HL-60/S4 treated with phorbol 12-myristate 13-acetate at 8.2 ng/mL for 4 days and 3 days (cell line): Measurements from ENCODE around the gene NELFB.

Source experiments
- in situ Hi-C: fragments of 300-500 bp; cut with MboI; formaldehyde crosslinking; loops from 2 replicates; pipeline ENCODE4 v1.15.0; 2022; ENCODE audit warnings: low sequenced_read_pairs

NELFB gene

DNA sequence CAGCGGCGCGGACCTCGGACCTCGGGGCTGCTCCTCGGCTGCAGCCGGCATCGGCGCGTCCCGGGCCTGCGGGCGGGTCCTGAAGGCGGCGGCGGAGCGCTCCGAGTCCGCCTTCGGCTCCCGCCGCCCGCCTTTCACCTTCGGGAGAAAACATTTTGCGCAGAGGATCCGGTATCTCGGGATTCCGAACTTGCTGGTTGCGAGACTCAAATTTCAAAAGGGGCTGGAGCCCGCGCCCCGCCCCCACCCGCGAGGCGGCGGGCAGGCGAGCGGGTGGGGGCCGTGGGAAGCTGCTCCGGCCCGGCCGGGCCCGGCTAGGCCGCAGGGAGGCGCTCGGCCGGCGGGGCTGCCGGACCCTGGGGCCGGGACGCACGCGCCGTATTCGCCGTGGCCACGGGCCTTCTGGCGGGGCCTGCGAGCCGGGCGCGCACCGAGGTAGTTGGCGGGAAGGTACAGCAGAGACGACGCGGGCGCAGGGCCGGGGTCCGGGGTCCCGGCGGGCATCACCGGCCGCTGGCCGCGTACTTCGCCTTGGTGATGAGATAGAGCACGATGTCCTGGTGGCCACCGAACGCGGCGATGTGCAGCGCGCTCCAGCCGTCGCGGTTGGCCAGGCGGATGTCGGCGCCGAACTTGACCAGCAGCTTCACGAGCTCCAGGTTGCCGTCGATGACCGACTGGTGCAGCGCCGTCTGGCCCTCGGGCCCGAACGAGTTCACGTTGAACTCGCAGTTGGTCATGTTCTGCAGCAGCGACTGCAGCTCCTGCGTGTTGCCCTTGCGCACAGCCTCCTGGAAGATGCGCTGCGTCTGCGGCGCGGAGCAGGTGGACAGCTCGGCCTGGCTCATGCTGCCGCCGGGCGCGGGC, 46.2 kb downstream of the NELFB start:
- in situ Hi-C loops = no loop called here

DNA sequence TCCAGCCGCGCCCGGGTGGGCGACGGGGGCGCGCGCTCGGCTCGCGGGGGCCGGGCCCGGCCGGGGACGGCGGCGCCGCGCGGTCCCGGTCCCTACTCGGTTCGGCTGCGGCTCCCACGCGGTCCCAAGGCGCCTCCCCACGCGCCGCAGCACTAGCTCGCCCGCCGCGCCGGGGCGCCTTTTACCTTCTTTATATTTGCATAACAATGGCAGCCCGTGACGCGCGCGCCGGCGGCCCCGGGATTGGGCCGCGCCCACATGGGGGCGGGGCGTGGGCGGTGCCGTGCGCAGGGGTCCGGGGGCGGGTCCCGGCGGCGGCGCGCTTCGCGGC, 47.0 kb downstream of the NELFB start, which contains the start of gene NRARP:
TSS of gene NRARP (minus strand) at position 154 of the 331 bp plus-strand sequence. CDS start 343 bp downstream, outside the sequence.
- in situ Hi-C loops = no loop called here

DNA sequence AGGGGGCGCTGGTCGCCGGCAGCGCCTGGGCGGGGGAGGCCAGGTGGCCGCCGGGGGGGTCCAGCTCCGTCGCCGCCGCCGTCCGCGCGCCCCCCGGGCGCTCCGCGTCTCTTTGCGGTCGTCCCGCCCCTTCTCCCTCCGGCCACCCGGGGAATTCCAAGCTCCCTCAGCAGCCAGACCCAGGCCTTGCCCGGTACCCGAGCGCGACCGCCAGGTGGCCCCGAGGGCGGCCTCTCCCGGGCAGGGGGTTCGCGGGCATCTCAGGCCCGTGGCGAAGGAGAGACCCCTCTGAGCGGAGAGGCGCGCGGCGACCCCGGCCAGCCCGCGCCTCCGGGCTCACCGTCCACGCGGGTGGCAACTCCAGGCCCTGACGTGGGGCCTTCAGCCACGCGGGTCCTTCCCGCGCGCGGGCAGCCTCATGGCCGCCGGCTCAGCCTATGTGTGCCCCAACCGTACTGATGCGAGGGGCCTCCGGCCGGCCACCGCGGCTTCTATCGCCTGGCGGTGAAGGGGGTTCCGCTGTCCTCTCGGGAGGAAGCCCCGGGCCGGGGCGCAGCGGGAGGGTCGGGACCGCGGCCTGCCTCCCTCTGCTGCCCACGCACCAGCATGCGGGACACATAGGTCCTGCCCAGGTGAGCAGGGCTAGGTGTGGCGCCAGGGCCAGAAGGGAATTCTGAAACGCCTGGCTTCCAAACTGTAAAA, 47.5 kb downstream of the NELFB start:
- in situ Hi-C loops = no loop called here

DNA sequence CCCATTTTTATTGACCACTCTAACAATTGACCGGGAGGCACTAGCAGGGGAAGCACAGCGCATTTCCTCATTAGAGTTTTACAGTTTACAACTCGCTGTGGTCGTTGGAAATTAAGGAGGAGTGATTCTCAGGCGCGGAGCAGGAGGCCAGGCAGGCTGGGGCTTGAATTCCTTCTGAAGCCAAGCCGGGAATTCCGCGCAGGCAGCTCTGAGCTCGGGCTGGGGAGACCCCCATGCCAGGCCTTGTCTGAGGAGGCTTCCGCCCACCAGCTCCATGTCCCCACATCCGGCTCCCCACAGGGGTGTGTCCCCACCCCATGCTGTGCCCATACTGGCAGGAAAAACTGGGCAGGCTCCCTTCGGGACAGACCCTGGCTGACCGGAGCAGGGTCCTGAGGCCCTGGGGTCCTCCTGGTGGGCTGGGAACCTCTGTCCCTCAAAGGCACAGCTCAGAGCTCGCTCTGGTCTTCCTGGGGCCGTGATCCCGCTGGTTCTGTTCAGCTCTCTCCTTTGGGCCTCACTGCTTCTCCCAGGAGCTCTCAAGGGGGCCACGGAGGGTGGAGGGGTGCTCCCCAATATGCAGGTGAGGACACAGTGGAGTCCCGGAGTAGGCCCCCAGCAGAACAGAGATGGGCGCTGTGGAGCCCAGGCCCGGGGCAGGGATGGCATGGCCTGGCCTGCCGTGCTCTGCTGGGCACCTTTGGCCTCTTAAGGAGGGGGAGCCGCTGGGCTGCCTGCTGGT, 48.2 kb downstream of the NELFB start:
- in situ Hi-C loops = no loop called here

GRCh38 chr9:137303893-137304382, 48.8 kb downstream of the NELFB start:
- in situ Hi-C loops = no loop called here

DNA sequence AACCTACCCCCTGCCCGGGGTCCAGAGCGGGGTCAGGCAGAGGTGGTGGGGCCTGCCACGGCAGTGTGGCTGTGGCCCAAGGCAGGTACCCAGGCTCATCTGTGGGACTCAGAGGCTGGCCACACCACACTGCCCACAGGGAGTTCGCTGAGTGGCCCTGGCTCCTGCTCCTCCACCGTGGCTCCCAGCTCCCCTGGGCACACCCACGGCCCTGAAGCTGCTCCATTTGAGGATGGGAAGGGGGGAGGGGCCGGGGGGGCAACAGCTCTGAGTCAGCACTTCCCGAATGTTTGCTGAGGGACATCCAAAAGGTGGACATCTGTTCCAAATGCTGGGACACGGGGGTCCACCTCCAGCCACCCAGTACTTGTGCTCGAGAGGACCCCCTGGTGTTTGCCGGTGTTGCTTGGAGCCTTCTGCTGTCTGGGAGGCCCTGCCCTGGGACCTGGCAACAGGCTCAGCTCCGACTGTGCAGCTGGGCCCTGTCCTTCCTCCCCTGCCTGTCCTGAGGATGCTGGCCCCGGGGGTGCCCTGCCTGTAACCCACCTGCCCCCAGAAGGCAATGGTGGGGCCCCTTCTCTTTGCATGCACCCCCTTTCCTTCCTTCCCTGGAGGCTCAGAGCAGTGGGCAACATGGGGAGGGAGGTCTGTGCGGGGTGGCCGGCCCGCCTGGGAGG, 49.4 kb downstream of the NELFB start:
- in situ Hi-C loops = no loop called here

DNA sequence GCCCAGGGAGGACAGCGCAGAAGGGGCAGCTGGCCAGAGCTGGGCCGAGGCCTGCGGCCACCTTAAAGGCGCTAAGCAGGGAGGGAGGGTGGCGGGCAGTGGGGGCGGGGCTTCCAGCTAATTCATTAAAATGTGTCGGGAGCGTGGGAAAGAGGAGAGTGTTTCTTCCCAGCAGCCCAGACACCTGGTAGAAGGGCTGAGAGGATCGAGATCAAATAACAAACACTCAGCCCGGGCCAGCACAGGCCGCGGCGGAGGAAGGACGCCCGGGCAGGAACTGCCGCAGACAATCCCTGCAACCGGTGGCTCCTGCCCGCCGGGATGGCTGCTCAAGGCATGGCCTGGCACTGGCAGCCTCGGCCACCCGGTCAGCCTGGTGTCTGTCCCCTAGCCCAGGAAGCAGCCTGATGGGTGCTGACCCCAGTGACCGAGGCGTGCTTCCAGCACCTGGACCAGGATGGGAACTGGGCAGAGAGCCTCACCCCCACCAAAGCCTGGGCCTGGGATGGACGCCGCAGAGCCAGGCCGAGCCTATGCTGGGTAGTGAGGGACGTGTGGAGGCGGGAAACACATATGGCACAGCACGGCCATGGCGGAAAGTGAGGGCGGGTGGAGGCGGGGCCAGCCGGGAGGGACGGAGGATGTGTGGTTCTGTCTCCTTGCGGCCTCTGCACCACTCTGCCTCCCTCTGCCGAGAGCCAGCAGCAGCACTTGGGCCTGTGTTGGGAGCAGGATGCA, 50.1 kb downstream of the NELFB start:
- in situ Hi-C loops = no loop called here

- in situ Hi-C loops = no loop called here
These were observed 50.6 kb downstream of the NELFB start for GRCh38 chr9:137305798-137306065.

DNA sequence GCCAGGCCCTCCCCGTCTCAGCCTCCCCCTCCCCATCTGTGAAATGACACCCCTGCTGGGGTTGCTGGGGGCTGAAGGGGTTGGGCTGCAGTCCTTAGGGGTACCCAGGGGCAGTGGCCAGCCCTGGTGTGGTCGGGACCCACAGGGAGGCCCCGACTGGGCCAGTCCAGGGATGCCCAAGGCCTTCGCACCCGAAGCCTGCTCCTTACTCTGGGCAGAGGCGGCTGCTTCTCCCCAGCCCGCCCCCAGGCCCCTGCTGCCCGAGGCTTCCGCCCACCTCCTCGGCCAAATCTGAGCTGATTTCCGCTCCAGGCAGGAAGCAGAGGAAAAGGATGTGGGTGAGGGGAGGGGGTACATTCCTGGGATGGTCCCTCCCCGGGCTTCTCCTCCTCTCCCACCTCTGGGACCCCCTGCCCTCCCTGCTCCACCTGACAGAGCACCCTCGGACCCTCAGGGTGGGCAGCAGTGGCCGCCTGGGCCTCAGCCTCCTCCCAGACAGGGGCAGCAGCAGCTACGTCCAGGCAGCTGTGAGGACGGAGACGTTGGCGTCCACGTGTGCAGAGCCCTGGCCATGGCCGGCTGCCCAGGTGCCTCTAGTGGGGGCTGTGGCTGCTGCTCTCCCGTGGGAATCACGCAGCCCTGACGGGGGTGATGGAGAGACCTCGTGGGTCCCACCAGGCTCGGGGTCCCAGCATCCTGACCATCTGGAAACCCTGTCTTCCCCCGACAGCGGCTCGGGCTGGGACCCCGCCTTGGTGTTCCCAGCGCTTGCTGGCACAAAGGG, 51.1 kb downstream of the NELFB start:
- in situ Hi-C loops = no loop called here

DNA sequence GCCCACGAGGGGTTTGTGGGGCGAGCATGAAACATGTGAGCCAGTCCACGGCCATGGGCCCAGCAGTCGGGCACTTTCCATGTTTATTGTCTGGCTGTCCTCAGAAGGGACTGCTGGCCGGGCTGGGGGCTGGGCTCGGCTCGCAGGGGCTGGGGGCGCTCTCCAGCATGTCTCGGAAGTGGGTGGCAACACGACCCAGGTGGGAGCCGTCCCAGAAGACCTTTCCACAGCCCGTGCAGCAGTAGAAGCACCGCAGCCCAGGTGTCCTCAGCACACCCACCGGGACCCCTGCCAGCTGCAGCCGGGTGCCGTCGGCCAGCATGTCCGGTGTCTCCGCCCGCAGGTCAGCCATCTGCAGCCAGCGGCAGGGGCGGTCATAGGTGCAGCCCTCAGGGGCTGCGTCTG, 51.7 kb downstream of the NELFB start:
- in situ Hi-C loops = no loop called here

GRCh38 chr9:137307255-137308056, 52.3 kb downstream of the NELFB start:
- in situ Hi-C loops = no loop called here

GRCh38 chr9:137308057-137308619, 53.0 kb downstream of the NELFB start:
- in situ Hi-C loops = no loop called here

GRCh38 chr9:137309368-137310188, 54.5 kb downstream of the NELFB start:
- in situ Hi-C loops = no loop called here

DNA sequence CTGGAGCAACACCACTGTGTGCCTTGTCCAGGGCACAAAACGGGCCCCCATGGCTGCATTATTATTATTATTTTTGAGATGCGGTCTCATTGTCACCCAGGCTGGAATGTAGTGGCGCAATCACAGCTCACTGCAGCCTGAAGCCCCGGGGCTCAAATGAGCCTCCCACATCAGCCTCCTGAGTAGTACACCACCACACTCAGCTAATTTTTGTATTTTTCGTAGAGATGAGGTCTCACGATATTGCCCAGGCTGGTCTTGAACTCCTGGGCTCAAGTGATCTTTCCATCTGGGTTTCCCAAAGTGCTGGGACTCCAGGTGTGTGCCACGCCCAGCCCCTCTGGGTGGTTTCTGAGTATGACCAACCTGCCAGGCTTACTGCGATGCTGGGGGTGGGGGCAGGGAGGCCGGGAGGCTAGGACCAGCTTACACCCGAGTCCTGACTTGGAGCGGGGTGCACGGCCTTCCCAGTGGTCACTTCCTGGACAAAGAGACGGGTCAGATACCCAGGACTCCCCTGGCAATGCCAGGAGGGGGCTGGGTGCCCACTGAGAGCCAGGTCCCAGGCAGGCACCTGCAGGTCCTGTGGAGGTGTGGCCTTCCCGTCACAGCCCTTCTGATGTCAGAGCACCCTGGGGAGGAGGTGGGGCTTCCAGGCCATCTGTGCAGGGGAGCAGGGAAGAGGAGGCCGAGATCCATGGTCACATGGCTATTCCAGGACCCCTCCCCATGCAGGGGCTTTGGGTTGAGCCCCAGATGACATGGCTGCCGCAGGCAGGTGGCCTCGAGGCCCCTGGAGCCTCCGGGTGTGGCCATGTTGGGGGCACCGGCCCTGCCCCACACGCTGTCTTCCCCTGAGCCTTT, 55.3 kb downstream of the NELFB start:
- in situ Hi-C loops = no loop called here

DNA sequence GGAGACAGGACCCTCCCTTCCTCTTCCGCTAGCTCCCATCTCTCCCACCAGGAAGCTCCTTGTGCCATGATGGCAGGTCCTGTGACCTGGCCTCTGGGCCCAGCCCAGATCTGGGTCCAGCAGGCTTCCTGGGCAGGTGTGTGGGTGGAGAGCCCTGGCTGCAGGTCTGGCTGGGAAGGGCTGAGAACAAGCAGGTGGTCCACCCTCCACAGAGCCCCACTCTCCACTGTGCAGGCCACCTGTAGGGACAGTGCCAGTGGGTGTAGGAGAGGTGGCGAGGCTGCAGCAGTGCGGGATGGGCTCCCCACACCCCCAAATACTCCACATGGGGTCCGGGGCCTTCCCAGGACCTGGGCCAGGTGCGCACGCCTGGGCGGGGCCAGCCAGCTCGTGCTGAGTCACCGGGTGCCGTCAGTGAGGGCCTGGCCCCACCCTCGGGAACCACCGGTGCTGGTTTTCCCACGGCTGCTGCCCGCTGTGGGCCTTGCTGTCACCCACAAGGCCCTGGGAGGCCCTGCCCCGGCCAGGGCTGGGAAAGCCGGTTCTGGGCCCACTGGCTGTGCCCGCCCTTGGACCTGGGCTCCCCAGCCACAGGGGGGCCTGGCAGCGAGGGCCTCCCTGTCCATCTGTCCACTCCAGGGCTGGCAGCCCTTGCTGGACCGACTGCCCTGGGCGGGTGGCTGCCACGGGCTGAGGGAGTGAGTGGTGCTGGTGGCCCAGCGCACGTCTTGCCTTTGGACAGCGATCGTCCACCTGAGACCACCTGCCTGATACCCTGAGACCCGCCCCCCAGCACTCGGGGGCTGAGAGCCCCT, 56.3 kb downstream of the NELFB start:
- in situ Hi-C loops = no loop called here
